ENCODE data around the gene PACRG.

- TF ChIP-seq, protein P1, sequence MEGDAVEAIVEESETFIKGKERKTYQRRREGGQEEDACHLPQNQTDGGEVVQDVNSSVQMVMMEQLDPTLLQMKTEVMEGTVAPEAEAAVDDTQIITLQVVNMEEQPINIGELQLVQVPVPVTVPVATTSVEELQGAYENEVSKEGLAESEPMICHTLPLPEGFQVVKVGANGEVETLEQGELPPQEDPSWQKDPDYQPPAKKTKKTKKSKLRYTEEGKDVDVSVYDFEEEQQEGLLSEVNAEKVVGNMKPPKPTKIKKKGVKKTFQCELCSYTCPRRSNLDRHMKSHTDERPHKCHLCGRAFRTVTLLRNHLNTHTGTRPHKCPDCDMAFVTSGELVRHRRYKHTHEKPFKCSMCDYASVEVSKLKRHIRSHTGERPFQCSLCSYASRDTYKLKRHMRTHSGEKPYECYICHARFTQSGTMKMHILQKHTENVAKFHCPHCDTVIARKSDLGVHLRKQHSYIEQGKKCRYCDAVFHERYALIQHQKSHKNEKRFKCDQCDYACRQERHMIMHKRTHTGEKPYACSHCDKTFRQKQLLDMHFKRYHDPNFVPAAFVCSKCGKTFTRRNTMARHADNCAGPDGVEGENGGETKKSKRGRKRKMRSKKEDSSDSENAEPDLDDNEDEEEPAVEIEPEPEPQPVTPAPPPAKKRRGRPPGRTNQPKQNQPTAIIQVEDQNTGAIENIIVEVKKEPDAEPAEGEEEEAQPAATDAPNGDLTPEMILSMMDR (IDR thresholded peaks at IDR 0.05): no peak
- no peak for TF ChIP-seq EP300 (IDR thresholded peaks at IDR 0.05)
Measured at GRCh38 chr6:163048345-163048744, 320.6 kb downstream of the PACRG start.

Data from ovary (tissue), 3 donors.